Trophoblast cell (in vitro differentiated cells and primary cell): ENCODE data around the gene BCAN.

Source experiments
- DNase-seq, 2 donors: peaks; one replicate each; pipeline ENCODE4 v3.0.0-alpha.2; 2016
- H2AFZ ChIP-seq: 2 replicates; pipeline ENCODE4 v1.6.1; 2013; ENCODE audit warnings: low read length, moderate library complexity, mild to moderate bottlenecking; ENCODE audit not compliant: insufficient read depth, poor library complexity
- H2AK5ac ChIP-seq: 2 replicates; pipeline ENCODE4 v1.6.1; 2013; ENCODE audit warnings: mild to moderate bottlenecking, low read length
- H2BK120ac ChIP-seq: 2 replicates; pipeline ENCODE4 v1.6.1; 2013; ENCODE audit warnings: low read length, mild to moderate bottlenecking, moderate library complexity; ENCODE audit not compliant: insufficient read depth, poor library complexity
- H2BK12ac ChIP-seq: 2 replicates; pipeline ENCODE4 v1.6.1; 2013; ENCODE audit warnings: mild to moderate bottlenecking, low read length, moderate library complexity
- H2BK5ac ChIP-seq: 2 replicates; pipeline ENCODE4 v1.6.1; 2013; ENCODE audit warnings: low read length, low read depth, moderate library complexity, mild to moderate bottlenecking; ENCODE audit not compliant: poor library complexity
- H3K14ac ChIP-seq: 2 replicates; pipeline ENCODE4 v1.6.1; 2013; ENCODE audit warnings: mild to moderate bottlenecking, low read length
- H3K18ac ChIP-seq: 2 replicates; pipeline ENCODE4 v1.6.1; 2013; ENCODE audit warnings: mild to moderate bottlenecking, low read length
- H3K23ac ChIP-seq: 2 replicates; pipeline ENCODE4 v1.6.1; 2013; ENCODE audit warnings: low read length
- H3K27ac ChIP-seq: 2 replicates; pipeline ENCODE4 v1.5.1; 2013; ENCODE audit warnings: low read depth, mild to moderate bottlenecking, inconsistent platforms, low read length, moderate library complexity
- H3K27me3 ChIP-seq: 2 replicates; pipeline ENCODE4 v1.6.1; 2013; ENCODE audit warnings: inconsistent platforms, mild to moderate bottlenecking, low read length, moderate library complexity; ENCODE audit not compliant: insufficient read depth
- H3K36me3 ChIP-seq, 2 experiments: 1 replicate in 1 of 2; 2 replicates in 1 of 2; pipeline ENCODE4 v1.6.1; 2013; ENCODE audit warnings: low read length in 2 of 2, mild to moderate bottlenecking in 2 of 2, moderate library complexity in 1 of 2; ENCODE audit not compliant: insufficient read depth in 2 of 2, control insufficient read depth in 1 of 2
- H3K4ac ChIP-seq: 2 replicates; pipeline ENCODE4 v1.6.1; 2013; ENCODE audit warnings: low read depth, mild to moderate bottlenecking, low read length, moderate library complexity
- H3K4me1 ChIP-seq, 2 experiments: 1 replicate in 1 of 2; 2 replicates in 1 of 2; pipeline ENCODE4 v1.6.1; 2013; ENCODE audit warnings: low read length in 2 of 2, mild to moderate bottlenecking in 2 of 2, moderate library complexity in 1 of 2; ENCODE audit not compliant: insufficient read depth in 2 of 2, control insufficient read depth in 1 of 2
- H3K4me2 ChIP-seq: 2 replicates; pipeline ENCODE4 v1.6.1; 2013; ENCODE audit warnings: inconsistent platforms, mild to moderate bottlenecking, low read length, moderate library complexity
- H3K4me3 ChIP-seq: 2 replicates; pipeline ENCODE4 v1.5.1; 2013; ENCODE audit warnings: mild to moderate bottlenecking, low read depth, low read length, inconsistent platforms
- H3K79me1 ChIP-seq: one replicate; pipeline ENCODE4 v1.6.1; 2013; ENCODE audit warnings: low read length
- H3K79me2 ChIP-seq: 2 replicates; pipeline ENCODE4 v1.6.1; 2013; ENCODE audit warnings: low read length, mild to moderate bottlenecking; ENCODE audit not compliant: control insufficient read depth, insufficient read depth, poor library complexity
- H3K9ac ChIP-seq: 2 replicates; pipeline ENCODE4 v1.6.1; 2013; ENCODE audit warnings: mild to moderate bottlenecking, low read length
- H3K9me3 ChIP-seq: 2 replicates; pipeline ENCODE4 v1.6.1; 2013; ENCODE audit warnings: low read depth, mild to moderate bottlenecking, control low read depth, inconsistent platforms, low read length; ENCODE audit not compliant: insufficient read depth
- H4K12ac ChIP-seq: 2 replicates; pipeline ENCODE4 v1.6.1; 2013; ENCODE audit warnings: low read depth, mild to moderate bottlenecking, low read length, moderate library complexity
- H4K8ac ChIP-seq: 2 replicates; pipeline ENCODE4 v1.6.1; 2013; ENCODE audit warnings: low read depth, mild to moderate bottlenecking, low read length, moderate library complexity
- H4K91ac ChIP-seq: one replicate; pipeline ENCODE4 v1.6.1; 2013; ENCODE audit warnings: low read depth, mild to moderate bottlenecking, low read length, moderate library complexity
- WGBS: extraction: QIAGEN DNeasy Blood & Tissue Kit; methylation state at CpG from one replicate; pipeline ENCODE4 v1.1.7; 2013; ENCODE audit warnings: missing lambda C conversion rate; ENCODE audit not compliant: insufficient read length, insufficient coverage; ENCODE audit errors: extremely low coverage; 5-methylcytosine and 5-hydroxymethylcytosine counted together

Gene BCAN

GRCh38 chr1:156638189-156638985, 3.5 kb upstream of the BCAN start:
- Histone ChIP-seq H2BK12ac (no peak overlapping the region), H4K8ac (no peak overlapping the region), H2BK120ac (no peak overlapping the region), H2BK5ac (no peak overlapping the region), H3K36me3 (no peaks in the 10 kb centered on the region), H3K14ac (no peak overlapping the region), H3K4me2 (no peak overlapping the region), H3K27ac (no peak overlapping the region), H3K23ac (no peak overlapping the region), H3K9ac (no peak overlapping the region), H3K4me1 (peaks cover 13 to 17% of the 10 kb centered on the region in 2 experiments), H3K4me3 (no peak overlapping the region), H4K91ac (no peak overlapping the region), H2AFZ (no peak overlapping the region), H3K9me3 (peaks cover 2% of the 10 kb centered on the region), H3K4ac (no peak overlapping the region), H3K79me1 (no peaks in the 10 kb centered on the region), H4K12ac (no peak overlapping the region), H2AK5ac (no peak overlapping the region), H3K18ac (no peak overlapping the region), H3K79me2 (no peaks in the 10 kb centered on the region), H3K27me3 (peaks cover 25% of the 10 kb centered on the region)
- no CpG with 5 or more reads among the region's 8 CpGs for WGBS
- DNase-seq, result no peak

- no peak overlapping the region for H4K8ac ChIP-seq
- WGBS, result no CpG with 5 or more reads among the region's 6 CpGs
- DNase-seq, result no peak
Observed at GRCh38 chr1:156639601-156640101, 2.3 kb upstream of the BCAN start.

GRCh38 chr1:156640842-156641706, 843 bp upstream of the BCAN start:
- Histone ChIP-seq H3K4me2 (no peak overlapping the region), H2BK5ac (no peak overlapping the region), H3K23ac (no peak overlapping the region), H3K4me3 (no peak overlapping the region), H3K4me1 (peaks cover 13 to 17% of the 10 kb centered on the region in 2 experiments), H3K27ac (no peak overlapping the region), H3K9me3 (peaks cover 7% of the 10 kb centered on the region), H3K79me2 (no peaks in the 10 kb centered on the region), H3K36me3 (no peaks in the 10 kb centered on the region), H4K8ac (no peak overlapping the region), H3K18ac (no peak overlapping the region), H2BK12ac (no peak overlapping the region), H3K9ac (no peak overlapping the region), H4K12ac (no peak overlapping the region), H3K4ac (no peak overlapping the region), H2AFZ (no peak overlapping the region), H3K27me3 (peaks cover 46% of the 10 kb centered on the region), H3K14ac (no peak overlapping the region), H2AK5ac (no peak overlapping the region), H2BK120ac (no peak overlapping the region), H3K79me1 (no peaks in the 10 kb centered on the region), H4K91ac (no peak overlapping the region)
- no CpG with 5 or more reads among the region's 6 CpGs for WGBS
- no peak for DNase-seq

More at GRCh38 chr1:156639601-156640101, 2.3 kb upstream of the BCAN start:
- Histone ChIP-seq H3K9me3 (peaks cover 4% of the 10 kb centered on the region), H2BK120ac (no peak overlapping the region), H3K79me1 (no peaks in the 10 kb centered on the region), H3K79me2 (no peaks in the 10 kb centered on the region), H3K14ac (no peak overlapping the region), H3K4ac (no peak overlapping the region), H2AFZ (no peak overlapping the region), H3K27ac (no peak overlapping the region), H2BK5ac (no peak overlapping the region), H3K27me3 (peaks cover 35% of the 10 kb centered on the region), H2AK5ac (no peak overlapping the region), H3K18ac (no peak overlapping the region), H4K91ac (no peak overlapping the region), H3K4me3 (no peak overlapping the region), H3K4me1 (peaks cover 13 to 17% of the 10 kb centered on the region in 2 experiments), H3K36me3 (no peaks in the 10 kb centered on the region), H4K12ac (no peak overlapping the region), H2BK12ac (no peak overlapping the region), H3K9ac (no peak overlapping the region), H3K4me2 (no peak overlapping the region), H3K23ac (no peak overlapping the region)

- Histone ChIP-seq H3K36me3 (no peaks in the 10 kb centered on the region), H3K18ac (no peak overlapping the region), H3K23ac (no peak overlapping the region), H3K9ac (no peak overlapping the region), H2AFZ (no peak overlapping the region), H4K12ac (no peak overlapping the region), H3K4me1 (peaks cover 13 to 17% of the 10 kb centered on the region in 2 experiments), H4K8ac (no peak overlapping the region), H3K4me2 (peak overlapping the region; percentile 59), H3K79me2 (no peaks in the 10 kb centered on the region), H2BK5ac (no peak overlapping the region), H3K27ac (no peak overlapping the region), H2AK5ac (no peak overlapping the region), H3K9me3 (peaks cover 11% of the 10 kb centered on the region), H2BK12ac (no peak overlapping the region), H3K14ac (no peak overlapping the region), H2BK120ac (no peak overlapping the region), H3K4me3 (no peak overlapping the region), H3K79me1 (no peaks in the 10 kb centered on the region), H4K91ac (no peak overlapping the region), H3K27me3 (peaks cover 54% of the 10 kb centered on the region), H3K4ac (no peak overlapping the region)
- DNase-seq, result no peak
- WGBS, result no CpG with 5 or more reads among the region's 40 CpGs
Observed at GRCh38 chr1:156642265-156643048, 540 bp downstream of the BCAN start.
